Panc1 (cell line): ENCODE results near the gene CHTOP. TPM values are rescaled to one million over a fixed set of nuclear protein-coding genes. Genes with fewer than 3 reads are reported as not detected.
A peak's percentile ranks its signal among the peaks of the same experiment; 100 is the strongest.
"Not testable (repeated sequence)": the region's sequence is repeated elsewhere in the genome, so short reads cannot be mapped to it uniquely, and the experiment has no call there.

ENCODE experiments used
- ATAC-seq: fragments of 200-7000 bp; cut with Tn5 transposase; 2 replicates; pipeline ENCODE4 v1.9.1; 2020; ENCODE audit warnings: mild to moderate bottlenecking, moderate library complexity
- BruUV-seq: library from RNA; stranded (reverse); fragments of 400-500 nt; replicated peaks from 2 replicates; lab custom pipeline; 2021; lab: Mats Ljungman, UMichigan
- CTCF ChIA-PET: fragments of 300-600 bp; sonication (Branson Sonifier 250); formaldehyde crosslinking; loops from one replicate; lab custom pipeline; 2022; ENCODE audit warnings: antibody characterized with exemption; lab: Charles Lee
- POLR2A ChIA-PET: fragments of 300-600 bp; sonication (Branson Sonifier 250); formaldehyde crosslinking; loops from one replicate; lab custom pipeline; 2022; ENCODE audit warnings: antibody characterized with exemption; lab: Charles Lee
- DNase-seq: peaks from one replicate; pipeline ENCODE4 v3.0.0-alpha.2; 2010; ENCODE audit warnings: low read depth, low spot score
- H3K27ac ChIP-seq: 2 replicates; pipeline ENCODE4 v1.5.1; 2011; ENCODE audit warnings: mild to moderate bottlenecking, low read length, inconsistent platforms
- H3K27me3 ChIP-seq: fragments of 200-500 bp; sonication (Bioruptor generic); 2 replicates; pipeline ENCODE4 v1.6.0; 2014; ENCODE audit warnings: low read length, inconsistent platforms; ENCODE audit not compliant: control insufficient read depth, insufficient read depth
- H3K36me3 ChIP-seq: fragments of 200-500 bp; sonication (Bioruptor generic); 2 replicates; pipeline ENCODE4 v1.5.1; 2014; ENCODE audit warnings: inconsistent platforms, mild to moderate bottlenecking, low read length, moderate library complexity; ENCODE audit not compliant: control insufficient read depth, insufficient read depth
- H3K4me1 ChIP-seq: 2 replicates; pipeline ENCODE4 v1.5.1; 2011; ENCODE audit warnings: inconsistent platforms, mild to moderate bottlenecking, low read length, moderate library complexity; ENCODE audit not compliant: control insufficient read depth, insufficient read depth
- H3K4me3 ChIP-seq, 2 experiments: 2 replicates each; pipeline ENCODE4 v1.5.1; 2011 to 2012; ENCODE audit warnings: low read depth in 2 of 2, low read length in 2 of 2, mild to moderate bottlenecking in 2 of 2, inconsistent platforms in 1 of 2, moderate library complexity in 1 of 2
- H3K9me3 ChIP-seq: fragments of 200-500 bp; sonication (Bioruptor generic); 2 replicates; pipeline ENCODE4 v1.5.1; 2014; ENCODE audit warnings: low read depth, mild to moderate bottlenecking, inconsistent platforms, low read length, moderate library complexity; ENCODE audit not compliant: control insufficient read depth, insufficient read depth
- POLR2AphosphoS5 ChIP-seq: IDR thresholded peaks from 2 replicates; pipeline ENCODE4 v1.6.1; 2012; ENCODE audit warnings: mild to moderate bottlenecking, low read depth, low read length, moderate library complexity
- SIN3A ChIP-seq: IDR thresholded peaks from 2 replicates; pipeline ENCODE4 v1.6.1; 2012; ENCODE audit warnings: low read depth, mild to moderate bottlenecking, low read length, moderate library complexity, borderline replicate concordance; ENCODE audit not compliant: insufficient read depth
- TCF7L2 ChIP-seq: IDR thresholded peaks from 2 replicates; pipeline ENCODE4 v1.6.1; 2011; ENCODE audit warnings: mild to moderate bottlenecking, low read depth, low read length, inconsistent platforms
- in situ Hi-C: cut with HindIII; loops from 2 replicates; pipeline ENCODE4 v1.10.0; 2016; ENCODE audit warnings: low sequenced_read_pairs, low pct_unique_long_range_greater_than_20kb
- intact Hi-C: fragments of 100-400 bp; cut with micrococcal nuclease; formaldehyde crosslinking; loops from one replicate; pipeline ENCODE4 v1.10.0; 2022; ENCODE audit not compliant: unreplicated experiment
- total RNA-seq: library from RNA; stranded (reverse); gene quantifications from one replicate; pipeline ENCODE4 v1.2.1, GENCODE V29; 2021; ENCODE audit not compliant: unreplicated experiment
- TF ChIP-seq, protein P1 (sequence below), 2 experiments: IDR thresholded peaks; 2 replicates each; pipeline ENCODE4 v1.6.1; 2011 to 2012; ENCODE audit warnings: low read depth in 2 of 2, control low read depth in 1 of 2, low read length in 1 of 2, mild to moderate bottlenecking in 1 of 2, moderate library complexity in 1 of 2; ENCODE audit not compliant: insufficient read depth in 1 of 2
- TF ChIP-seq, protein P2 (sequence below): fragments of 450-650 bp; IDR thresholded peaks from 2 replicates; pipeline ENCODE4 v1.5.1; 2017; ENCODE audit warnings: mild to moderate bottlenecking

The CHTOP gene
- total RNA-seq, 1 experiment from 2014 or later = 87.0 TPM

DNA sequence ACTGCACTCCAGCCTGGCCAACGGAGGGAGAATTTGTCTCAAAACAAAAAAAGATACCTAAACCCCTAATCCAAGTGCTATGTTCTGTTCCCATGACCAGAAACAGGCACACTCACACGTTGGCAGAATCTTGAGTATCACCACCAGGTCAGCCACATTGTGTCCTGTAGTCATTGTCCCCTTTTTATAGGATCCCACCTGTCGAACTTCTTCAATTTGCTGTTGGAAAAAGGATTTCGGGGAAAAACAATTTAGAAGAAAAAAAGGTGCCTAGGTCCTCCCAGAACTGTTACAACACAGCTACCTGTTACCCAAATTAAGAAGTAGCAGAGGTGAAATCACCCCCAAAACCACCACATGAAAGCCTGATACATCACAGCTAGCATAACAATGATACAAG lies 33.6 kb downstream of the CHTOP start:
- ATAC-seq = no peak
- in situ Hi-C loops (no loop called here), intact Hi-C loops (no loop called here)
- BruUV-seq = no TSS peak
- Histone ChIP-seq H3K4me3 (no peak overlapping the region), H3K36me3 (peaks cover 49% of the 10 kb centered on the region), H3K27me3 (no peaks in the 10 kb centered on the region), H3K27ac (no peak overlapping the region), H3K9me3 (no peaks in the 10 kb centered on the region), H3K4me1 (peaks cover 14% of the 10 kb centered on the region; the same call in 1 of the 2 replicates)
- DNase-seq = no peak
- POLR2A ChIA-PET = interaction anchor here (0.8 kb wide), 1 partner anchor 15 kb away, joined by 3 read pairs; no protein-coding TSS in a partner anchor
- TF ChIP-seq SIN3A (no peak), TCF7L2 (no peak), POLR2AphosphoS5 (no peak)
- TF ChIP-seq, protein P1, sequence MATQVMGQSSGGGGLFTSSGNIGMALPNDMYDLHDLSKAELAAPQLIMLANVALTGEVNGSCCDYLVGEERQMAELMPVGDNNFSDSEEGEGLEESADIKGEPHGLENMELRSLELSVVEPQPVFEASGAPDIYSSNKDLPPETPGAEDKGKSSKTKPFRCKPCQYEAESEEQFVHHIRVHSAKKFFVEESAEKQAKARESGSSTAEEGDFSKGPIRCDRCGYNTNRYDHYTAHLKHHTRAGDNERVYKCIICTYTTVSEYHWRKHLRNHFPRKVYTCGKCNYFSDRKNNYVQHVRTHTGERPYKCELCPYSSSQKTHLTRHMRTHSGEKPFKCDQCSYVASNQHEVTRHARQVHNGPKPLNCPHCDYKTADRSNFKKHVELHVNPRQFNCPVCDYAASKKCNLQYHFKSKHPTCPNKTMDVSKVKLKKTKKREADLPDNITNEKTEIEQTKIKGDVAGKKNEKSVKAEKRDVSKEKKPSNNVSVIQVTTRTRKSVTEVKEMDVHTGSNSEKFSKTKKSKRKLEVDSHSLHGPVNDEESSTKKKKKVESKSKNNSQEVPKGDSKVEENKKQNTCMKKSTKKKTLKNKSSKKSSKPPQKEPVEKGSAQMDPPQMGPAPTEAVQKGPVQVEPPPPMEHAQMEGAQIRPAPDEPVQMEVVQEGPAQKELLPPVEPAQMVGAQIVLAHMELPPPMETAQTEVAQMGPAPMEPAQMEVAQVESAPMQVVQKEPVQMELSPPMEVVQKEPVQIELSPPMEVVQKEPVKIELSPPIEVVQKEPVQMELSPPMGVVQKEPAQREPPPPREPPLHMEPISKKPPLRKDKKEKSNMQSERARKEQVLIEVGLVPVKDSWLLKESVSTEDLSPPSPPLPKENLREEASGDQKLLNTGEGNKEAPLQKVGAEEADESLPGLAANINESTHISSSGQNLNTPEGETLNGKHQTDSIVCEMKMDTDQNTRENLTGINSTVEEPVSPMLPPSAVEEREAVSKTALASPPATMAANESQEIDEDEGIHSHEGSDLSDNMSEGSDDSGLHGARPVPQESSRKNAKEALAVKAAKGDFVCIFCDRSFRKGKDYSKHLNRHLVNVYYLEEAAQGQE (IDR thresholded peaks at IDR 0.05; ENCODE audit: insufficient read depth in 1 of 2, low read depth in 2 of 2, low read length in 1 of 2) = no peak
- TF ChIP-seq, protein P2, sequence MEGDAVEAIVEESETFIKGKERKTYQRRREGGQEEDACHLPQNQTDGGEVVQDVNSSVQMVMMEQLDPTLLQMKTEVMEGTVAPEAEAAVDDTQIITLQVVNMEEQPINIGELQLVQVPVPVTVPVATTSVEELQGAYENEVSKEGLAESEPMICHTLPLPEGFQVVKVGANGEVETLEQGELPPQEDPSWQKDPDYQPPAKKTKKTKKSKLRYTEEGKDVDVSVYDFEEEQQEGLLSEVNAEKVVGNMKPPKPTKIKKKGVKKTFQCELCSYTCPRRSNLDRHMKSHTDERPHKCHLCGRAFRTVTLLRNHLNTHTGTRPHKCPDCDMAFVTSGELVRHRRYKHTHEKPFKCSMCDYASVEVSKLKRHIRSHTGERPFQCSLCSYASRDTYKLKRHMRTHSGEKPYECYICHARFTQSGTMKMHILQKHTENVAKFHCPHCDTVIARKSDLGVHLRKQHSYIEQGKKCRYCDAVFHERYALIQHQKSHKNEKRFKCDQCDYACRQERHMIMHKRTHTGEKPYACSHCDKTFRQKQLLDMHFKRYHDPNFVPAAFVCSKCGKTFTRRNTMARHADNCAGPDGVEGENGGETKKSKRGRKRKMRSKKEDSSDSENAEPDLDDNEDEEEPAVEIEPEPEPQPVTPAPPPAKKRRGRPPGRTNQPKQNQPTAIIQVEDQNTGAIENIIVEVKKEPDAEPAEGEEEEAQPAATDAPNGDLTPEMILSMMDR = no peak
- CTCF ChIA-PET = interaction anchor here (0.6 kb wide), 1 partner anchor 40 kb away, joined by 4 read pairs; no protein-coding TSS in a partner anchor

DNA sequence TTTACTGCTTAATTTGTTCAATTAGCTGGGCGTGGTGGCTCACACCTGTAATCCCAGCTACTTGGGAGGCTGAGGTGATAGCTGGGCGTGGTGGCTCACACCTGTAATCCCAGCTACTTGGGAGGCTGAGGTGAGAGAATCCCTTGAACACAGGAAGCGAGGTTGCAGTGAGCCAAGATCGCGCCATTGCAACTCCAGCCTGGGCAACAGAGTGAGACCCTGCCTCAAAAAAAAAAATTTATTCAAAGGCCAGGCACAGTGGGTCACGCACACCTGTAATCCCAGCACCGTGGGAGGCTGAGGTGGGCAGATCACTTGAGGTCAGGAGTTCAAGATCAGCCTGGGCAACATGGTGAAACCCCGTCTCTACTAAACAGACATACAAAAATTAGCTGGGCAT lies 34.8 kb downstream of the CHTOP start:
- not testable (repeated sequence) for BruUV-seq

DNA sequence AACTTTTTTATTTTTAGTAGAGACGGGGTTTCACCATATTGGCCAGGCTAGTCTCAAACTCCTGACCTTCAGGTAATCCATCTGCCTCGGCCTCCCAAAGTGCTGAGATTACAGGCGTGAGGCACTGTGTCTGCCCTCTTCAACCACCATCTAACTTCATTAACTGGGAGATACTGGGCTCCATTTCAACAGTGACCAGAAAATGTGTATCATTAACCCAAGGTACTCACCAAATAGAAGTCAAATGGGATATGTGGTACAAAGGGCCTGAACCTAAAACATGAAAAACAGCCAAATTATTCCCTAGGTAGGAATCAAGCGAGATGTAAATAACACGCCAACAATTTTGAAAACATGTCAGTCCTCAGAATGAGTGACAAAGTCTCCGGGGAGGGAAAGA lies 35.7 kb downstream of the CHTOP start:
- Histone ChIP-seq H3K36me3 (peaks cover 29% of the 10 kb centered on the region), H3K27ac (peak overlapping the region; percentile 94), H3K9me3 (no peaks in the 10 kb centered on the region), H3K4me1 (peaks cover 14% of the 10 kb centered on the region; the same call in 1 of the 2 replicates), H3K27me3 (no peaks in the 10 kb centered on the region), H3K4me3 (peak overlapping the region; percentile 66 to 96)
- in situ Hi-C loops = no loop called here
- no TSS peak for BruUV-seq
- ATAC-seq = no peak
- DNase-seq = no peak
- CTCF ChIA-PET = no interaction called here
- POLR2A ChIA-PET = no interaction called here
- TF ChIP-seq SIN3A = no peak
- no peak for TF ChIP-seq TCF7L2
- TF ChIP-seq, protein P1 (IDR thresholded peaks at IDR 0.05; ENCODE audit: insufficient read depth in 1 of 2, low read depth in 2 of 2, low read length in 1 of 2) = no peak
- TF ChIP-seq, protein P2 = no peak
- intact Hi-C loops = no loop called here

More for the DNA sequence above, 34.8 kb downstream of the CHTOP start:
- H3K4me3 ChIP-seq, intact Hi-C loops, ATAC-seq, H3K9me3 ChIP-seq, CTCF ChIA-PET, POLR2A ChIA-PET, H3K27me3 ChIP-seq, in situ Hi-C loops, DNase-seq, H3K27ac ChIP-seq: not testable (repeated sequence)
- Histone ChIP-seq H3K4me1 (peaks cover 14% of the 10 kb centered on the region; the same call in 1 of the 2 replicates), H3K36me3 (peaks cover 37% of the 10 kb centered on the region)
